OCI-LY7 (cell line): ENCODE results near the gene PTPRE.

Experiments
- EZH2phosphoT487 ChIP-seq: fragments of 200-600 bp; sonication (generic); IDR thresholded peaks from 2 replicates; pipeline ENCODE4 v1.6.1; 2018; ENCODE audit warnings: low read depth, borderline replicate concordance, mild to moderate bottlenecking, mixed run types, antibody characterized with exemption, low read length, moderate library complexity, mixed read lengths
- TF ChIP-seq, protein P1 (sequence below): fragments of 200-600 bp; sonication (generic); conservative IDR thresholded peaks from 2 replicates; pipeline ENCODE4 v1.5.1; 2014; ENCODE audit warnings: mild to moderate bottlenecking, antibody characterized with exemption, low read length, moderate library complexity, mixed read lengths

DNA sequence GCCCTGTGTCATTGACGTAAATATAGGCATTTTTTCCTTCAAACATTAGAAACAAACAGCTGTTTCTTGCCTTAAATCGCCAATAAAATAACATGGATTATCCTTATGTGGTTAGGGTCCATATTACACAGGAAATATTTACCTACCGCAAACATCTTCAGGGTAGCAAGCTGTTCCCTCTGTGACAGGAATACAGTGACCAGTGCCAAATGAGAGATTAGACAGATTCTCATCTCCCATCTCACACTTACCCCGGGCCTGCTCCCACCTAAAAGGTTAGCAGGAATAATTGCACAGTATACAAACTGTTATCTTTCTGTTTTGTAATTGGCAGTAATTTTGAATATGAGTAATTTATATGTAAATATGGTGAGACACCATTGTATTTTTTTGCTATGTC, 202.8 kb downstream of the PTPRE start:
- TF ChIP-seq EZH2phosphoT487, result no peak
- TF ChIP-seq, protein P1, sequence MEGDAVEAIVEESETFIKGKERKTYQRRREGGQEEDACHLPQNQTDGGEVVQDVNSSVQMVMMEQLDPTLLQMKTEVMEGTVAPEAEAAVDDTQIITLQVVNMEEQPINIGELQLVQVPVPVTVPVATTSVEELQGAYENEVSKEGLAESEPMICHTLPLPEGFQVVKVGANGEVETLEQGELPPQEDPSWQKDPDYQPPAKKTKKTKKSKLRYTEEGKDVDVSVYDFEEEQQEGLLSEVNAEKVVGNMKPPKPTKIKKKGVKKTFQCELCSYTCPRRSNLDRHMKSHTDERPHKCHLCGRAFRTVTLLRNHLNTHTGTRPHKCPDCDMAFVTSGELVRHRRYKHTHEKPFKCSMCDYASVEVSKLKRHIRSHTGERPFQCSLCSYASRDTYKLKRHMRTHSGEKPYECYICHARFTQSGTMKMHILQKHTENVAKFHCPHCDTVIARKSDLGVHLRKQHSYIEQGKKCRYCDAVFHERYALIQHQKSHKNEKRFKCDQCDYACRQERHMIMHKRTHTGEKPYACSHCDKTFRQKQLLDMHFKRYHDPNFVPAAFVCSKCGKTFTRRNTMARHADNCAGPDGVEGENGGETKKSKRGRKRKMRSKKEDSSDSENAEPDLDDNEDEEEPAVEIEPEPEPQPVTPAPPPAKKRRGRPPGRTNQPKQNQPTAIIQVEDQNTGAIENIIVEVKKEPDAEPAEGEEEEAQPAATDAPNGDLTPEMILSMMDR, result no peak
